HEK293T (cell line): ENCODE results near the gene APOBEC3A.

Experiments used
- ARNT ChIP-seq: fragments of 450-650 bp; IDR thresholded peaks from 2 replicates; pipeline ENCODE4 v1.6.1; 2017; ENCODE audit warnings: mild to moderate bottlenecking
- BHLHE40 ChIP-seq: fragments of 450-650 bp; IDR thresholded peaks from 2 replicates; pipeline ENCODE4 v1.6.1; 2016; ENCODE audit warnings: mild to moderate bottlenecking, moderate library complexity, borderline replicate concordance
- CTBP1 ChIP-seq: fragments of 450-650 bp; IDR thresholded peaks from 2 replicates; pipeline ENCODE4 v1.6.1; 2016; ENCODE audit warnings: borderline replicate concordance
- FOXK2 ChIP-seq: fragments of 450-650 bp; IDR thresholded peaks from 2 replicates; pipeline ENCODE4 v1.6.1; 2016; ENCODE audit warnings: mild to moderate bottlenecking
- FOXM1 ChIP-seq: fragments of 450-650 bp; IDR thresholded peaks from 2 replicates; pipeline ENCODE4 v1.6.1; 2017; ENCODE audit warnings: mild to moderate bottlenecking, borderline replicate concordance
- HDGF ChIP-seq: fragments of 450-650 bp; IDR thresholded peaks from 2 replicates; pipeline ENCODE4 v1.6.1; 2017; ENCODE audit warnings: antibody characterized with exemption, borderline replicate concordance
- L3MBTL2 ChIP-seq: fragments of 450-650 bp; conservative IDR thresholded peaks from 2 replicates; pipeline ENCODE4 v1.6.1; 2016; ENCODE audit warnings: mild to moderate bottlenecking
- SP1 ChIP-seq: fragments of 450-650 bp; IDR thresholded peaks from 2 replicates; pipeline ENCODE4 v1.6.1; 2017
- SUZ12 ChIP-seq: fragments of 450-650 bp; IDR thresholded peaks from 2 replicates; pipeline ENCODE4 v1.6.1; 2016; ENCODE audit warnings: mild to moderate bottlenecking
- TARDBP ChIP-seq: fragments of 450-650 bp; IDR thresholded peaks from 2 replicates; pipeline ENCODE4 v1.6.1; 2016
- TF ChIP-seq, protein P1 (sequence below): fragments of 450-650 bp; IDR thresholded peaks from 2 replicates; pipeline ENCODE4 v1.6.1; 2016

GRCh38 chr22:38919631-38920190 lies 37.7 kb upstream of the APOBEC3A start:
- TF ChIP-seq BHLHE40 (no peak), TARDBP (no peak), FOXK2 (no peak), SP1 (no peak), L3MBTL2 (no peak), HDGF (no peak), ARNT (no peak), FOXM1 (no peak), SUZ12 (no peak), CTBP1 (no peak)
- TF ChIP-seq, protein P1, sequence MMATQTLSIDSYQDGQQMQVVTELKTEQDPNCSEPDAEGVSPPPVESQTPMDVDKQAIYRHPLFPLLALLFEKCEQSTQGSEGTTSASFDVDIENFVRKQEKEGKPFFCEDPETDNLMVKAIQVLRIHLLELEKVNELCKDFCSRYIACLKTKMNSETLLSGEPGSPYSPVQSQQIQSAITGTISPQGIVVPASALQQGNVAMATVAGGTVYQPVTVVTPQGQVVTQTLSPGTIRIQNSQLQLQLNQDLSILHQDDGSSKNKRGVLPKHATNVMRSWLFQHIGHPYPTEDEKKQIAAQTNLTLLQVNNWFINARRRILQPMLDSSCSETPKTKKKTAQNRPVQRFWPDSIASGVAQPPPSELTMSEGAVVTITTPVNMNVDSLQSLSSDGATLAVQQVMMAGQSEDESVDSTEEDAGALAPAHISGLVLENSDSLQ, result no peak
